Suppressor macrophage (primary cell): ENCODE results near the gene CEACAM21.
"Not testable (repeated sequence)": the region's sequence is repeated elsewhere in the genome, so short reads cannot be mapped to it uniquely, and the experiment has no call there.

ENCODE experiments used
- DNase-seq, 4 experiments: peaks; one replicate each; pipeline ENCODE4 v3.0.0-alpha.2; 2020 to 2022

The CEACAM21 gene

DNA sequence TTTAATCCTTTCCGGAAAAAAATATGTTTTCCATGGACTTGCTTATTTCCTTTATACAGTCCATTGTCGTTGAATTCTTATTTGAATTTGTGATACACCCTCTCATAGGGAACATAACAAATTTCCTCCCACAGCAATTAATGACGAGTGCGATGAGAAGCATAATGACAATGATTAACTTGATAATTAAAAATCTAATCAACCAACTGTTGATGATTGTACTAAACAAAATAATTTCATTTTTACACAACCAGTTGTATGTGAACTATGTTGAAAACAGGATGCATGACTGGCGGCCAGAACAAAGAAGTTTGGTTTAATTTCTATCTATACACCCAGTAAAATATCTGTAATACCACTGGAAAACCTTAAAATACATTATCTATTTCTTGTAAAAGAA is 26.1 kb upstream of the CEACAM21 start:
- DNase-seq = no peak

GRCh38 chr19:41551212-41551610 is 24.8 kb upstream of the CEACAM21 start:
- no peak for DNase-seq

GRCh38 chr19:41551711-41552110 is 24.3 kb upstream of the CEACAM21 start:
- DNase-seq = no peak

- no peak for DNase-seq
Measured at GRCh38 chr19:41552558-41552957, 23.4 kb upstream of the CEACAM21 start.

- no peak for DNase-seq
Measured at GRCh38 chr19:41553804-41554203, 22.2 kb upstream of the CEACAM21 start.

DNA sequence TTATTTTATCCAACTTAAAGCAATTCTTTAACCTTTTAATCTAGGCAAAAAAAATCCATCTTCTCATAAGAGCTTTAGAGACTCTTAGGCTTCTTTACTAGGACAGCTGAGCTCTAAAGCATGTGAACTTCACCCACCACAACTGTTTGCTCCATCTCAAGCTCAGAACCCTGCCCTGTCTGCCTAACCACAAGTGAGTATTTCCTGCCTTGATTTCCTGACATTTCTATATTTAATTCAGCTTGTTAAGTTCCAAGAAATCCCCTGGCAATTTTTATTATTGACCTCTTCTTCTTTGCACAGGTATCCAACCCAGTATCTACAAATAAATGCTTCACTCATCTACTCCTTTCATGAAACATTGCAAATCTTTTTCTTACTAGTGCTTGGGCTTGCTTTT is 21.1 kb upstream of the CEACAM21 start:
- no peak for DNase-seq

DNA sequence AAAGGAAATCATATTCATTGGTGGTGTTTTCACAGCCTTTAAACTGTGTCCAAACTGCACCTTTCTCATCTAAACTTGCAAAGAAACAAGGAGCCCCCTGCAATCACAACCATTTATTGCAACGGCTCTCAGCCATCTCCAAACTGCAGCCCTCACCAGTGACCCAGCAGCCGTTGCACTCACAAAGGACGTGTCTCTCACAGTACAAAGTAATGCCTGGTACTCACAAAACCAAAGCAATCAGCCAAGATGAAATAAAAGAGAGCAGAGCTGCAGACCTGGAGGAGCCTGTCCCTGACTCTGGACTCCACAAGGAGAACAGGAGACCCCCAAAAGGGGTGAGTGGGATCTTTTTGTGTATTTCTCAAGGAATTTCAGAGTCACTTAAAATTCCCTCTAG is 20.2 kb upstream of the CEACAM21 start:
- DNase-seq = no peak

GRCh38 chr19:41563854-41564514 is 12.0 kb upstream of the CEACAM21 start:
- no peak for DNase-seq

DNA sequence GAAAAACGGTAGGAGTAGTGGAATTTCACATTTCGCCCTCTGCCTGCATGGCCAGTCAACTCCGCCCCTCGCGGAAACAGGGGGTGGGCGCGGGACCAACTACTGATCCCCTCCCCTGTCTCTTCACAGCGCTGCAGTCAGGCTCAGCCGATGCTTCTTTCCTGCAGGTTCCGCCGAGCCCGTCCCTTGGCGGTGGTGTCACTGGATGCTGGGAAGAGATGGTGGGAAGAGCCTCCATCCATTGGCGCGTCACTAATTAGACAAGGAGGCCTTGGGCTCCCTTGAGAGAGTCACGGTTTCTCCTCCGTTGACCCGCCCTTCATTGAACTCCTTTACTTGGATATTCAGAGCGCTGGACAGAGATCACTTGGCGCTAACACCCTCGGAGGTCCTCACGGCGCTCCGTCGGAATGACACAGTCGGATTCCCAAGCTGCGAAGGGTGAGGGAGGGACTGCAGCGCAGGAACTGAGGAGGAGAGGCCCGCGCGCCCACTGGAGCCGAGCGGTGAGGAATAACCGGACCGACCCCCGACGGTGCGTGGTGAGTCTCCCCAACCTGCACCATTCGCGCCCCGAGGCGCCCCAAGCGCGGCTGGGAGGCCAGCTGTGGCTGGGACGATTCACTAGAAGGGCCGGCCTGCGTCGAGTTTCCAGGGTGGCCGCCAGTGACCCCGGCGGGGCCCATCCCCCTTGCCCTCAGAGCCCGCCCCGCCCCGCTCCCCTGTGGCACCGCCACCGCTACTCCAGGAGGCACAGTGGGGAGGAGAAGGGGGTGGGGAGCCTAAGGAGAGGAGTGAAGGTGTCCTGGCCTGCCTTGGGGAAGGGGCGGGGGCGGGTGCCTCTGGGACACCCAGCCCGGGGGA is 11.2 kb upstream of the CEACAM21 start:
- peak; percentile 23 to 47 (median 38) for DNase-seq

DNA sequence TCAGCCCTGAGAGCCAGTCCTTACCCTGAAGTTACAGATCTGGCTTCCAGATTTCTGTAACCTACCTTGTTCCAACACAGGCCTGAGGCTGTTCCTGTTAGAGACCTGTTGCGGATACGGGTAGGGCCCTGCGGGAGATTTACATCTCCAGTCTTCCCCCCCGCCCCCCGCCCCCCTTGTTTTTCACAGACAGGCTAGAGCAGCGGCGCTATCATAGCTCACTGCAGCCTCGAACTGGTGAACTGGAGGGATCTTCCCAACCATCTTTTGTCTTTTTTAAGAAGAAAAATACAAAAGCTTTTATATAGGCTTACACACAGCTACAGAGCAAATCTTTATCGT is 10.6 kb upstream of the CEACAM21 start:
- DNase-seq = no peak

GRCh38 chr19:41566001-41566400 is 10.0 kb upstream of the CEACAM21 start:
- no peak for DNase-seq

DNA sequence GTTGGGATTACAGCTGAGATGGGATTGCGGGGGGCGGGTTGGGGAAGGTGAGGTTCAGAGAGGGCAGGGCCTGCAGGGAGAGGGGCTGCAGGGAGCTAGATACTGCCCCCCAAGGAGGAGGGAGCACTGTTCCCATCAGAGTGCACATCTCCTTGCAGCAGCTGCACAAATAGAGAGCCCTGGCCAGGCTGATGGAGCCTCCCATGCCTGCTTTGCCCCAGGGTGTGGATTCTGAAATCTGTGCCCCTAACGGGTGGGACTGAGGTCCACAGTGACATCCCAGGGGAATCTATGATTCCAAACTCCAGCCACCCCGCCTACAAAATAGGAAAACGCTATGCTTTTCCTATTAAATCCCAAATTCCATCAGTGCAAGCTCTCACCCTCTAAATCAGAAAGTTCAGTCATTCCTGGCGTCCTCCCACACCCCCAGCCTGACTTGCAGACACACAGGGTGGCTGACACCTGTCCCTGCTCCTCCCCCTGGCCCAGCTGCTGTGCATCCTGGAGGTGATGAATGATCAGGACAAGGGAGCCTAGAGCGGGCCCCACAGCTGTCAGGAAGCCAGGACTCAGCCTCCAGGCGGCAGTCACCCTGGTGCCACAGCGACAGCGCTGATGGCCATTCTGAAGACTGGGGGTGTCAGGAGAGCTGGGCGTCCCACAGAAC is 6.3 kb upstream of the CEACAM21 start:
- DNase-seq = no peak

GRCh38 chr19:41570179-41570578 is 5.8 kb upstream of the CEACAM21 start:
- no peak for DNase-seq

- peak; percentile 90 to 95 (median 92) for DNase-seq
Measured at GRCh38 chr19:41570639-41571112, 5.3 kb upstream of the CEACAM21 start.

- no peak for DNase-seq
Measured at GRCh38 chr19:41577144-41577830, 1.3 kb downstream of the CEACAM21 start.

DNA sequence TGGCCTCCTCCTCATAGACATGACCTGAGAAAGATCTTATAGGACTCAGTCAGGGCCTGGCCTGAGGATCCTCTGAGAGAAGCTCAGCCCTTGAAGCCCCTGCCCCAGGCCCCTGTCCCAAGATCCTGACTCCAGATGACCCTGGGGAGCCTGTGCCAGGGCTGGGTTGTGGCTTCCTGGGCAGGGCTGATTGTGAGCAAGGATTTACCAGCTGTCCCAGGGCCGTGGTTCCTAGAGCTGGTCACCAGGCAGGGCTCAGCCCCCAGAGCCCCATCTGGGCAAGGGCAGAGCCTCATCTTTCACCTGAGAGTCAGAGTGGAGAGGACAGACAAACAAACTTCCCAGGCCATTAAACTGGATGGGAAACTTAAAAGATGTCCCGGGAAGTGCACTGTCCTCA is 1.9 kb downstream of the CEACAM21 start:
- DNase-seq = no peak

DNA sequence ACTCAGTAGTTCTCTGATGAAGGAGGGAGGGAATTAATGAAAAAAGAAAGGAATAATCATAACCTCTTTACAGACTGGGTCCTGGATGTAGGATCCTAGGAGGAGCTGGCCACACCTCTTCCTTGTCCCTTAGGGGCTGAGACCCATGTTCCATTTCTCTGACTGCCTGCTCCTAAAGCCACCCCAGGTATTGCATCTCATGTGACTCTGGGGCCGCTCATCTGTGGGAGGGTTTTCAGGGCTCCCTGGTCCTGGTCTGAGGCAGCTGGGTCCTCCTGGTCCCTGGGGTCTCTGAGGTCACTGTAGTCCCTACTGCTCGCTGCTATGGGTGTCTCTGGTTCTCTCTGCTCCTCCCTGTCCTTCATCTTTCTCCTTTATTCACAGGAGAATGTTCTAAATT is 2.9 kb downstream of the CEACAM21 start:
- DNase-seq = no peak

DNA sequence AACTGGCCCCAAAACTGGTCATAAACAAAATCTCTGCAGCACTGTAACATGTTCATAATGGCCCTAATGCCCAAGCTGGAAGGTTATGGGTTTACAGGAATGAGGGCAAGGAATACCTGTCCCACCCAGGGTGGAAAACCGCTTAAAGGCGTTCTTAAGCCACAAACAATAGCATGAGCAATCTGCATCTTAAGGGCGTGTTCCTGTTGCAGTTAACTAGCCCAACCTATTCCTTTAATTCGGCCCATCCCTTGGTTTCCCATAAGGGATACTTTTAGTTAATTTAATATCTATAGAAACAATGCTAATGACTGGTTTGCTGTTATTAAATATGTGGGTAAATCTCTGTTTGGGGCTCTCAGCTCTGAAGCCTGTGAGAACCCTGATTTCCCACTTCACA is 5.1 kb downstream of the CEACAM21 start:
- DNase-seq = not testable (repeated sequence)

DNA sequence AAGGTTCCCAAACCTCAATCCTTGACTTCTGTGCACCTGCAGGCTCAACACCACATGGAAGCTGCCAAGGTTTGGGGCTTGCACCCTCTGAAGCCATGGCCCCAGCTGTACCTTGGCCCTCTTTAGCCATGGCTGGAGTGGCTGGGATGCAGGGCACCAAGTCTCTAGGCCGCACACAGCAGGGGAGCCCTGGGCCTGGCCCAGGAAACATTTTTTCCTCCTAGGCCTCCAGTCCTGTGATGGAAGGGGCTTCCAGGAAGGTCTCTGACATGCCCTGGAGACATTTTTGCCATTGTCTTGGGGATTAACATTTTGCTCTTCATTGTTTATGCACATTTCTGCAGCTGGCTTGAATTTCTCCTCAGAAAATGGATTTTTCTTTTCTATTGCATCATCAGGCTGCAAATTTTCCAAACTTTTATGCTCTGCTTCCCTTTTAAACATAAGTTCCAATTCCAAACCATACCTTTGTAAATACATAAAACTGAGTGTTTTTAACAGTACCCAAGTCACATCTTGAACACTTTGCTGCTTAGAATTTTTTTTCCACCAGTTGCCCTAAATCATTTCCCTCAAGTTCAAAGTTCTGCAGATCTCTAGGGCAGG is 6.7 kb downstream of the CEACAM21 start:
- DNase-seq = not testable (repeated sequence)

DNA sequence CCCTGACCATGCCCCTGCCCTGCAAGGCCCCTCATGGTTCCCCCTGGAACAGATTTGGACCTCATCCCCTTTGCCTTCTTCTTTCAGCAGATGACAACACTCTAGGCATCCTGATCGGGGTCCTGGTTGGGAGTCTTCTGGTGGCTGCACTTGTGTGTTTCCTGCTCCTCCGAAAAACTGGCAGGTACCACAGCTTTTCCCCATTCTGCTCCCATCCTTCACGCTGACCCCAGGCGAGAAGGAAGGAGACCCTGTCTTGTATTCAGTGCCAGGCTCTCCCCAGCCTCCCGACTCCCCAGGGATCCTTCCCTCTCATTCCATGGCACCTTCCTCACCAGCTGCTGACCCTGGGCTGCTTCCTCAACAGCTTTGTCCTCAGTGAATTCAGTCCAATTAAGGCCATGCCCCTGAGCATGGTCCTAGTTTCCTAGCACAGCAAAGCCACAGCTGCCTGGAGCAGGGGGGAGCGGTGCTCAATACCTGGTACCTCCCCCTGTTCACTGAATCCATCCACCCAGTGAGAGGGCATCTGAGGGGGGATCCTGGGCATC is 8.4 kb downstream of the CEACAM21 start:
- no peak for DNase-seq

DNA sequence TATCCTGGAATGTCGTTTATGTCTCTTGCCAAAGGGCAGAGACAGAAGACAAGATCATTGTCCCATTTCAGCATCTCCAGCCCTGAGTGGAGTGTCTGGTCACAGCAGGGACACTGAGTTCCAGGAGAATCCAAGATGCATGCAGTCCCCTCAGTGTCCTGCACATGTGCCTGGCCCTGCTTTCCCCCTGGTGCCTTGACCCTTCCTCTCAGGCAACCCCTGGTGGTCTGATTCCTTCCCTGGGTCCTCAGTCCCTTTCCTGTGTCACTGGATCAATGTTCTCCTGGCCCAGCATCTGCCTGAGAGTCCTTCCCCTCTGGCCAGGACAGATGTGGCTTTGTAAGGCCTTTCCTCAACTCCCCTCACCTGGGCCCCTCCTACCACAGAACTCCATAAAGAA is 9.0 kb downstream of the CEACAM21 start:
- DNase-seq = no peak

- DNase-seq = no peak
Measured at GRCh38 chr19:41586064-41586463, 10.1 kb downstream of the CEACAM21 start.
